HUES64 (cell line): Measurements from ENCODE around the gene PTS.
A peak's percentile ranks its signal among the peaks of the same experiment; 100 is the strongest.

Experiments
- H3K27ac ChIP-seq: 2 replicates; pipeline ENCODE4 v1.7.0; 2013; ENCODE audit warnings: low read depth, low read length, inconsistent platforms
- H3K27me3 ChIP-seq: 2 replicates; pipeline ENCODE4 v1.6.1; 2013; ENCODE audit warnings: mild to moderate bottlenecking, low read length; ENCODE audit not compliant: insufficient read depth
- H3K36me3 ChIP-seq: 2 replicates; pipeline ENCODE4 v1.6.1; 2013; ENCODE audit warnings: mild to moderate bottlenecking, low read length; ENCODE audit not compliant: insufficient read depth
- H3K4me1 ChIP-seq: 2 replicates; pipeline ENCODE4 v1.6.1; 2013; ENCODE audit warnings: mild to moderate bottlenecking, low read length, moderate library complexity; ENCODE audit not compliant: insufficient read depth
- H3K4me3 ChIP-seq: 2 replicates; pipeline ENCODE4 v1.5.1; 2013; ENCODE audit warnings: mild to moderate bottlenecking, low read length, moderate library complexity
- H3K9ac ChIP-seq: 2 replicates; pipeline ENCODE4 v1.6.1; 2013; ENCODE audit warnings: mild to moderate bottlenecking, low read depth, low read length
- H3K9me3 ChIP-seq: 2 replicates; pipeline ENCODE4 v1.6.1; 2013; ENCODE audit warnings: low read depth, low read length; ENCODE audit not compliant: insufficient read depth
- WGBS: fragments of 150-250, 120-280 bp; methylation state at CpG from one replicate; pipeline ENCODE4 v1.1.7; 2013; ENCODE audit warnings: missing lambda C conversion rate; 5-methylcytosine and 5-hydroxymethylcytosine counted together

PTS gene

GRCh38 chr11:112278803-112279202 lies 52.6 kb downstream of the PTS start:
- Histone ChIP-seq H3K27ac (no peak overlapping the region), H3K9me3 (no peaks in the 10 kb centered on the region), H3K4me1 (0 out of 2 replicates have a peak, but pooled peaks cover 5% of the 10 kb centered on the region)

GRCh38 chr11:112279901-112280267 lies 53.7 kb downstream of the PTS start:
- Histone ChIP-seq H3K4me1 (0 out of 2 replicates have a peak, but pooled peaks cover 4% of the 10 kb centered on the region), H3K27ac (no peak overlapping the region), H3K36me3 (no peaks in the 10 kb centered on the region), H3K27me3 (0 out of 2 replicates have a peak, but pooled peaks cover 4% of the 10 kb centered on the region), H3K9me3 (no peaks in the 10 kb centered on the region), H3K9ac (no peak overlapping the region), H3K4me3 (peak overlapping the region; percentile 41)
- 41% methylated on average over 15 of the region's 15 CpGs for WGBS

More at GRCh38 chr11:112278803-112279202, 52.6 kb downstream of the PTS start:
- Histone ChIP-seq H3K9ac (no peak overlapping the region), H3K27me3 (0 out of 2 replicates have a peak, but pooled peaks cover 4% of the 10 kb centered on the region), H3K4me3 (no peak overlapping the region), H3K36me3 (no peaks in the 10 kb centered on the region)
- 64% methylated on average over 3 of the region's 3 CpGs for WGBS

GRCh38 chr11:112280268-112281126 lies 54.3 kb downstream of the PTS start:
- Histone ChIP-seq H3K36me3 (no peaks in the 10 kb centered on the region), H3K9ac (no peak overlapping the region), H3K4me3 (peak overlapping the region; percentile 41), H3K9me3 (no peaks in the 10 kb centered on the region), H3K27ac (no peak overlapping the region), H3K27me3 (0 out of 2 replicates have a peak, but pooled peaks cover 4% of the 10 kb centered on the region), H3K4me1 (no peaks in the 10 kb centered on the region)
- 28% methylated on average over 18 of the region's 18 CpGs for WGBS

- H3K9ac ChIP-seq, result no peak overlapping the region
Measured at GRCh38 chr11:112281726-112282125, 55.5 kb downstream of the PTS start.

More at GRCh38 chr11:112281726-112282125, 55.5 kb downstream of the PTS start:
- Histone ChIP-seq H3K4me1 (peaks cover 4% of the 10 kb centered on the region; the same call in 1 of the 2 replicates), H3K27ac (no peak overlapping the region), H3K4me3 (no peak overlapping the region), H3K36me3 (no peaks in the 10 kb centered on the region), H3K27me3 (0 out of 2 replicates have a peak, but pooled peaks cover 4% of the 10 kb centered on the region), H3K9me3 (no peaks in the 10 kb centered on the region)
- 88% methylated on average over 4 of the region's 4 CpGs for WGBS
